DMS53 treated with DMSO at 0.1 percent for 48 hours (cell line): ENCODE data around the gene SLC8B1.
A peak's percentile ranks its signal among the peaks of the same experiment; 100 is the strongest.
"Not testable (repeated sequence)": the region's sequence is repeated elsewhere in the genome, so short reads cannot be mapped to it uniquely, and the experiment has no call there.

ENCODE experiments used
- DNase-seq: peaks from one replicate; lab custom pipeline; 2025; ENCODE audit not compliant: unreplicated experiment; lab: John Stamatoyannopoulos, UW

The SLC8B1 gene

GRCh38 chr12:113358381-113359132 lies 23.6 kb upstream of the SLC8B1 start, which contains the start of gene PLBD2:
TSS of gene PLBD2 (plus strand) at chr12:113358587. CDS start at chr12:113358601, 14 bp downstream.
- DNase-seq = peak; percentile 91

DNA sequence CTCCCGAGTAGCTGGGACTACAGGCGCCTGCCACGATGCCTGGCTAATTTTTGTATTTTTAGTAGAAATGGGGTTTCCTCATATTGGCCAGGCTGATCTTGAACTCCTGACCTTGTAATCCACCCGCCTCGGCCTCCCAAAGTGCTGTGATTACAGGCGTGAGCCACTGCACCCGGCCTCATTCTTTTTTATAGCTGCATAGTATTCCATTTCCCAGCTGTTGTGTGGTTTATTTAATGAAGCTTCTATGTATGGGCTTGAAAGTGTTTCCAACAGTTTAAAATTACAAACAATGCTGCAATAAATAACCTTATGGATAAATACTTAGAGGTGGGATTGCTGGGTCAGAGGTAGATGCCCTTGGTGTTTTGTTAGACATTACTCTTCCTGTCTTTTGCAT lies 19.3 kb upstream of the SLC8B1 start:
- DNase-seq = not testable (repeated sequence)

- no peak for DNase-seq
These were observed 16.2 kb upstream of the SLC8B1 start for GRCh38 chr12:113351089-113351488.

- no peak for DNase-seq
These were observed 14.1 kb upstream of the SLC8B1 start for GRCh38 chr12:113348849-113349536.

- no peak for DNase-seq
These were observed 13.0 kb upstream of the SLC8B1 start for GRCh38 chr12:113347892-113348291.

DNA sequence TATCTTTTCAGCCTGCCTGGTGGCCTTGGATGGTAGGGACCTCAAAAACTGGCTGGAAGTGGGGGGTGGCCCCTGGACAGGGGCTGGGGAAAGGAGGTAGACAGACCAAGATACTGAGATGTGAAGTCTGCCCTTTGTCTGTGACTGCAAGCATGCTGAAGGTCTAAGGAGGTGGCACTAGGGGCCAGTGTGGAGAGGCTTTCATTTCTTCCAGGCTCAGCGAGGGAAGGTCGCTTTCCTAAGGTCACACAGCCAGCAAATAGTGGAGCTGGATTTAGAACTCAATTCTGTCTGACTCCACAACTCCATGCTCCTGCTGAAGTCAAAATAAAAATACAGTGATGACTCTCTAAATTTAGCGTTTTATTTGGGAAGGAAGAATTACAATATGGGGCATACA lies 12.2 kb upstream of the SLC8B1 start:
- DNase-seq = no peak

DNA sequence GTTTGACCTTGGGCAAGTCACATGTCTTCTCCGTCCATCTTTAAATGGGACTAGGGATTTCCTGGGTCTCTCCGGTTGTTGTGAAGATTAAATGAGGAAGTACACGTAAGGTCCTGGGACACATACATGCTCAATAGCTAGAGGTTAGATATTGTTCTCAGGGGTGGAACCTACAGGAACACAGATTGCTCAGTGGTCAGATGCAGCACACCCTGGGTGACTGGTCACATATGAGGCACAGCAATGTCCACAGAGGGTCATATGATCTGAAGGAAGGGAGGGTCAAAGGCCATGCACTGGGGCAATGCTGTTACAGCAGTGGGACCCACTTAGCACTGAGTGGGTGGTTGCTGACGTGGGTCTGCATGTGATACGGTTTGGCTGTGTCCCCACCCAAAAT lies 11.4 kb upstream of the SLC8B1 start:
- no peak for DNase-seq

- DNase-seq = no peak
These were observed 10.4 kb upstream of the SLC8B1 start for GRCh38 chr12:113345318-113345717.

GRCh38 chr12:113341535-113341934 lies 6.6 kb upstream of the SLC8B1 start:
- no peak for DNase-seq

DNA sequence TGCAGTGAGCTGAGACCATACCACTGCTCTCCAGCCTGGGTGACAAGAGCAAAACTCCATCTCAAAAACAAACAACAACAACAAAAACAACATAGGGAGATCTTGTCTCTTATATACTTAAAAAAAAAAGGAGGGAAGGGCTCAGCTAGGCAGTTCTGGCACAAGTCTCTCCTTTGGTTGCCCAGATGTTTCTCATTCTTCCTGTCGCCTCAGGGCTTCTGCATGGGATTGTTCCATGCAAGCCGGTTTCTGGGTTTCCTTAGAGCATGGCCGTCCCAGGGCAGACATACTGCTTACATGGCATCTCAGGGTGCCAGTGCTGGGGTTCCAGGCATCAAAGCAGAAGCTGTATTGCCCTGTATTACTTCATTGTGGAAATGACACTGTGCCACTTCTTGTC lies 5.2 kb upstream of the SLC8B1 start:
- no peak for DNase-seq

DNA sequence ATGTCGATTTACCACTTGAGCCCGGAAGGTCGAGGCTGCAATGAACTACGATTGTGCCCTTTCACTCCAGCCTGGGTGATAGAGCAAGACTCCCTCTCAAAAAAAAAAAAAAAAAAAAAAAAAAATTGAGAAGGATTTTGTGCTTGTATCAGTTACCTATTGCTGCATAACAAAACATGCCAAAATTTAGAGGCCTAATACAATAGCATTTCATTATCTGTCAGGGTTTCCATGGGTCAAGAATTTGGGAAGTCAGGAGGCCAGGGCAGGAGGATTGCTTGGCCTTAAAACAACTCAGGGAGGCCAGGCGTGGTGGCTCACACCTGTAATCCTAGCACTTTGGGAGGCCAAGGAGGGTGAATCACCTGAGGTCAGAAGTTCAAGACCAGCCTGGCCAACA lies 4.6 kb upstream of the SLC8B1 start:
- no peak for DNase-seq

GRCh38 chr12:113333877-113334785 lies 778 bp downstream of the SLC8B1 start:
- DNase-seq = no peak

- DNase-seq = no peak
These were observed 1.5 kb downstream of the SLC8B1 start for GRCh38 chr12:113333418-113333750.

- DNase-seq = no peak
These were observed 2.1 kb downstream of the SLC8B1 start for GRCh38 chr12:113332688-113333417.

- no peak for DNase-seq
These were observed 4.4 kb downstream of the SLC8B1 start for GRCh38 chr12:113330505-113330904.

- DNase-seq = no peak
These were observed 5.0 kb downstream of the SLC8B1 start for GRCh38 chr12:113329791-113330417.

GRCh38 chr12:113329022-113329790 lies 5.7 kb downstream of the SLC8B1 start:
- no peak for DNase-seq

DNA sequence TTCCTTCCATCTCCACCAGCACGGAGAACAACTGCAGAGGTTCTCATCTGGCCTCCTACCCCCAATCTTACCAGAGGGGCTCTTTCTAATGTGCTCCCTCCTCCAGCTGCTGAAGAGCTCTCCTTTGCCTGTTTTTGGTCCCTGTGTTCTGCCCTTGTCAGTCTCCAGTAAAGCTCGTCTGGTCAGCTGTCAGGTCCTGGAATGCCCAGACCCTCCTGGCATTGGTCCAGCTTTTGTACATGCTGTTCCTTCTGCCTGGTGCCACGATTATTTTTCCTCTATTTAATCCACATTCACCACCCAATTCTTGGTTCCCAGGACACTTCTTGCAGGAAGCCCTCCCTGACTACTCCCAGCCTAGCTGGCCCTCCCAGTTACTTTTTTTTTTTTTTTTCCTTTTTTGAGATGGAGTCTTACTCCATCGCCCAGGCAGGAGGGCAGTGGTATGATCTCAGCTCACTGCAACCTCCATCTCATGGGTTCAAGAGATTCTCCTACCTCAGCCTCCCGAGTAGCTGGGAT lies 6.5 kb downstream of the SLC8B1 start:
- no peak for DNase-seq

DNA sequence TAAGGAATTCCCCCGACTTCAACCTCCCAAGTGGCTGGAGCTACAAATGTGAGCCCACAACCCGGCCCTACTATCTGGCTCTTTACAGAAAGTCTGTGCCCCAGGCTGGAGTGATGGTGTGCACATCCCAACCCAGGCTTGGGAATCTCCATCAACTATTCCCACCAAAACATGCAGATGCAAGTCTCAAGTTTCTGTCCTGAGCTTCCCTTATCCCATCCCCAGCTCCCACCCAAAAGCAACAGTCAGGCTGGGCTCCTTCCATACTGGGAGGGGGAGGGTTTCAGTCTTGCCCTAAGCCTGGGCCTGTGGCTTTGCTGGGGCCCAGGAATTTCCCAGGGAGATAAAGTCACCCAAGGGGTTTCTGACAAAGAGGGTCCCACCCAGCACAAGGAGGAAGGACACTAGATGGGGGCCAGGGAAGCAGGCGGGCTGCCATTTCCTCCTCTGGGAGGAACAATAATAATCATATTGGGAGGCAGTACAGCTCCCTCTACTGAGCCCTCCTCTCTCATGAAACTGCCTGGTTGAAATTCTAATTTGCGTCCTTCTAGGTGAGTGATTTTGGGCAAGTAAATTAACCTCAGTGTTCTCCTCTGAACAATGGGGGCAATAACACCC lies 8.0 kb downstream of the SLC8B1 start:
- no peak for DNase-seq
